Astrocyte of the spinal cord (primary cell): ENCODE data around the gene MSI2.

Experiments used
- DNase-seq: peaks from one replicate; pipeline ENCODE4 v3.0.0; 2011; ENCODE audit warnings: low read depth, low spot score
- H3K4me3 ChIP-seq: 2 replicates; pipeline ENCODE4 v1.5.1; 2011; ENCODE audit warnings: low read depth, mild to moderate bottlenecking, low read length, moderate library complexity
- CTCF ChIP-seq: IDR thresholded peaks from 2 replicates; pipeline ENCODE4 v1.5.1; 2012; ENCODE audit warnings: low read depth, mild to moderate bottlenecking, low read length, inconsistent platforms
- in situ Hi-C: cut with HindIII; loops from 2 replicates; pipeline ENCODE4 v1.10.0; 2017; ENCODE audit warnings: low sequenced_read_pairs

The MSI2 gene

GRCh38 chr17:57490111-57490845 is 234.0 kb downstream of the MSI2 start:
- no peak overlapping the region for H3K4me3 ChIP-seq
- in situ Hi-C loops, result no loop called here
- no peak for DNase-seq
- TF ChIP-seq CTCF, result no peak

GRCh38 chr17:57490890-57491289 is 234.6 kb downstream of the MSI2 start:
- no peak overlapping the region for H3K4me3 ChIP-seq
- in situ Hi-C loops, result no loop called here
- TF ChIP-seq CTCF, result no peak
- DNase-seq, result no peak

GRCh38 chr17:57493171-57493570 is 236.8 kb downstream of the MSI2 start:
- no peak overlapping the region for H3K4me3 ChIP-seq
- TF ChIP-seq CTCF, result no peak
- DNase-seq, result no peak
- in situ Hi-C loops, result no loop called here

GRCh38 chr17:57493625-57494024 is 237.3 kb downstream of the MSI2 start:
- no peak overlapping the region for H3K4me3 ChIP-seq
- DNase-seq, result no peak
- TF ChIP-seq CTCF, result no peak
- in situ Hi-C loops, result no loop called here

GRCh38 chr17:57494443-57494842 is 238.1 kb downstream of the MSI2 start:
- DNase-seq, result no peak
- TF ChIP-seq CTCF, result no peak
- in situ Hi-C loops, result no loop called here
- H3K4me3 ChIP-seq, result no peak overlapping the region

GRCh38 chr17:57495771-57496170 is 239.4 kb downstream of the MSI2 start:
- no peak for TF ChIP-seq CTCF
- in situ Hi-C loops, result no loop called here
- no peak for DNase-seq
- no peak overlapping the region for H3K4me3 ChIP-seq
